ENCODE measurements around the gene ESR2.
A peak's percentile ranks its signal among the peaks of the same experiment; 100 is the strongest.
"Not testable (repeated sequence)": the region's sequence is repeated elsewhere in the genome, so short reads cannot be mapped to it uniquely, and the experiment has no call there.

The ESR2 gene

DNA sequence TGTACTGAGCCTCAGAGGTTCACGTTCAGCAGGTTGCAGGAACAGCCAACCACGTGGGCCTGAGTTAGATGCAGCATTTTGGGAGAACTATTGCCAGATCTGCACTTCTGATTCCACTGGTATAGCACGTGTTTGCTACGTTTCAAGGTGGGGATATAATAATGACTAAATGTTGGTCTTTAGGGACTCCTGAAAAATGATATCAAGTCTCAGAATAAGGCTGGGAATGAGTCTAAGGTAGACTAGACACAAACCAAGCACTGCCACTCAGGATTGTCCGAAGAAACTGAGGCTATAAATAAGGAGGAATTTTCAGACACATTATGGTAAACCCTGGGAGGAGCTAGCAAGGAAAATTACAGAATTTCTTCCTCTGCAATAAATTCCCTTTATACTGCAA, 98.1 kb downstream of the ESR2 start:
- no peak for FAIRE-seq

DNA sequence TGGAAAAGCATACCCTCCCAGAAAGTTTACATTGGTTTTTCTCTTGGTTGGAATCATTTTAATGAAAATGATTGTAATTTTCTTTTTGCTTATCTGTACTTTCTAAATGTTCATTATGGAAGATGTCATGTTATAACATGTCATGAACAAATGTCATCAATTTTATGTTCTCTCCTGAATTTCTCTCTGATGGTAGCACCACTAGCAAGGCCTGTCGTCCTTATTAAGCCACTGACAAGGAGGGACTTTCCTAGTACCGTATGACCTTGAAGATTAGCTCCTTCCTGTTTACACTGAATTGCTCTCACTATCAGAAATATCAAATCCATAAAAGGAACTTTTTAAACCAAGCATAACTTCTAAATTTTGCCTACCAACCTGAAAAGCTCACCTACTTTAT, 99.0 kb downstream of the ESR2 start:
- FAIRE-seq = no peak

DNA sequence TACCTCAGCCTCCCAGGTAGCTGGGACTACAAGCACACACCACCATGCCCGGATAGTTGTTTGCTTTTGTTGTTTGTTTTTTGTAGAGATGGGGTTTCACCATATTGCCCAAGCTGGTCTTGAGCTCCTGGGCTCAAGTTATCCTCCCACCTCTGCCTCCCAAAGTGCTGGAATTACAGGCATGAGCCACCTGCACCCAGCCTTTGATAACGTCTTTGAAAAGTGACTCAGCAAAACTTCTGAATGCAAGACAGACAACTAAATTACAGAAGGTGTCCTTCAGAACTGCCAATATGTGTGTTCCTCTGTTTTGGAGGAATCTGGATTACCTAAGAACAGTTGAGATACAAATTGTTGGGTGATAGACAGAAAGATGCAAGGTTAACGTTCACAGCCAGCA, 99.8 kb downstream of the ESR2 start:
- no peak for FAIRE-seq

DNA sequence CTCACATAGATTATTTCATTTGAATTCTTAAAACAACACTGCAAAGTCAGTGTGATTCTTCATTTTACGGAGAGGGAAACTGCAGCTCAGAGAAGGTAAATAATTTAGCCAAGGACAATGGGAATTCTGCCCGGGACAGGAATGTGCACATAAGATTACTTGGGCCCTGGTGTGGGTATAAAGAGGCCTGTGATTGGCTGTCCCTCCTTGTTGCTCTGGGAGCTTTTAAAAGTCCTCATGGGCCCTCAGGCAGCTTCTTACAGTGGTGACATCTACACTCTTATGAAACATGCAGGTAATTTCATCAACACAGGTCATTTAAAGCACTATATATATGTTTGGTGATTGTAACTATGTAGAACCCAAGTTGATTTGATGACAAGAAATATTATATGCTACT, 100.3 kb downstream of the ESR2 start:
- no peak for FAIRE-seq

DNA sequence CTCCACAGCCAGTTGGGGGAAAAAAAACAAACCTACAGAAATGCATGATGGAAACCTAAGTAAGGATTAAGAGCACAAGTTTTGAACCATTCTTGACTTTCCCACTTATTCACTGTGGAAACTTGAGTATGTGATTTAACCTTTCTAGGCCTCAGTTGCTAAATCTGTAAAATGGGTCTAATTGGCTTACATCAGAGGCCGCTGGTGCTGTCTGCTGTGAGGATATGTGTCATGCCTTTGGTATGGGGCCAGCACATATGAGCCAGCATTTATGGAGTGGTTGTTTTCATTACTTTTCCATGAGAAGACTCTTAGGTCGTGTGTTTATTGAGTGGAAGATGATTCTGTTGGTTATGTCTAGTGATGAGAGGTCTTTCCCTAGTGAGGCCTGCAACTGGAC, 102.4 kb downstream of the ESR2 start:
- no peak for FAIRE-seq

DNA sequence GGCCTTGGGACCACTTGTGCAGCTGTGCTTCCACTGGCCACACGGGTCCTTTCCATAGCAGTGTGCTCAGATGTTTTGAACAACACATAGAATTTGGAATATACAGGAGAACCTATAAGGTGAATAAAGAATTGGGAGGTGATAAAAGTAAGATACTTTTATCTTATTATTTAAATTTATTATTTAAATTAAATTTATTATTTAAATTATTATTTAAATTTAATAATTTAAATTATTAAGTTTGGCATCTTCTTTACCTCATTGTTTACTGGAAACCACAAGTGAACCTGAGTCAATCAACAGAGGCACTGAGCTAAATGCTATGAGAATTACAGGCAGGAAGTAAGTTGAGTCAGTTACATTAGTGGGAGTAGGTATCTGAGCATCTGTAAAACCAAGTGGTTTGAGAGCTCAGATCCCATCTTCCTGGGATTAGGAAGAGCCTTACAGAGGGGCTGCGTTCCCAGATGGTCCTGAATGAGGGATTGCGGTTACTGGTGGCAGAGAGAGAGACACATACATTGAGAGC, 103.1 kb downstream of the ESR2 start:
- no peak for FAIRE-seq

DNA sequence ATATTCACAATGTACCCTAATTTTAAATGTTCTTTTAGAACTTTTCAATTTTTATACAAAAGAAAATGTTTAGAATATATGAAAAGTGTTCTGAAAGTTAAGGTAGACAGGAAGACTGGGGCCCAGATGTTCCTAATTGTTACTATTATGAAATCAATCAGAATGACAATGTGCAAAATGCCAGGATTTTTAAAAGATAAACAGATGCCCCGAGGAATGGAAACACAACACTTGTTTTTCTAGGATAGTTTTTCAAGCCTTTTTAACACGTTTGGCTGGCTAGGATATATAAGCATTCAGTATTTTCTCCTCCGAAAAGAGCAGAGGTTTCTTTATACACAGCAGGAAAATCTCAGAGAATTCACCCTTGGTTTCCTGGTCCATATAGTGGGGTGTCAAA, 106.8 kb downstream of the ESR2 start:
- FAIRE-seq = no peak

DNA sequence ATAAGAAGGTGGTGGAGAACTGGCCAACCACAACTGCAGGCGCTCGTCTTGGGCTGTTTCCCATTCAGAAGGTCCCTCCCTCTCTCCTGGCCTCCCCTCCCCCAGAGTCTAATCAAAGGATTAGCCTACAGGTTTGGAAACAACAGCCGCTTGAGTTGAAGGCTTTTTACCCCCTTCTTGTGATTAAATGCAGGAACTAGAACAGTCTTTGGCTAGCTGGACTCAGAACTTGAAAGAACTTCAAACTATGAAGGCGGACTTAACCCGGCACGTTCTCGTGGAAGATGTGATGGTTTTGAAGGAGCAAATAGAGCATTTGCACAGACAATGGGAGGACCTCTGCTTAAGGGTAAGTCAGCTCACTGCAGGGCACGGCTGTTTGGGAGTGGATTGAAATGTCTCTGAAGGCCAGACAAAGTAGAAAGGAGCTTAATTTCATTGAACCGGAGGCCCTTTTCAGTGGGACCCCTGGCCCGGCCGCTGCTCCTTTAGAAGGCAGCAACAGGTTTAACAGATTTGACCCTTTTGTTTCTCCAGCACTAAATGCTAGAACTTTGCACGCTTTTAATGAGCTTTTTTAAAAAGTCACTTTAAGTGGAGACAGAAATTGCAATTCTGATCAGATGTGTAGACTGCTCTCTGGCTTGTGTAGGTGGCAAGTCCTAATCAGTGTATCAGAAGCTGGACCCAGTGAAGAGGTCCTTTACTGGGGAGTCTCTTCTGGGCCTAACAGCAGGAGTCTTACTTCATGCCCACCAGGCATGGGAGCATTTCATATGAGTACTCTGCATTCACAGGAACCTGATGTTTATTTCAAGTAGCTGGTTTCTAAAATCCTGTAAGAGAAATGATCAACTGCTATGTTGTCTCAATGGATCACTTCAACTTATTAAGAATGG, 107.7 kb downstream of the ESR2 start:
- no peak for FAIRE-seq

DNA sequence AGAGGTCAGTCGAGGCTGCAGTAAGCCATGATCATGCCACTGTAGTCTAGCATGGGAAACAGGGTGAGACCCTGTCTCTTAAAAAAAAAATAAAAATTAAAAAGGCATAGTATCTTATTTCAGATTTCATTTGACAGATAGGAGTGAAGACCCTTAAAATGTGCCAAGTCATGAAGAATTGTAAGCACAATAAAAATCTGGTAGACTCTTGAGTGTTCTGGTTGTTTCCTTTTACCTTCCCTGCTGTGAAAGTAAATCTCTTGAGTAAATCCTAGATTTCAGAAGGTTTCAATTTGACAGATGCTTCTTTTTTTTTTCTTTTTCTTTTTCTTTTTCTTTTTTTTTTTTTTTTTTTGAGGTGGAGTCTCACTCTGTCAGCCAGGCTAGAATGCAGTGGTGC, 109.0 kb downstream of the ESR2 start:
- no peak for FAIRE-seq

DNA sequence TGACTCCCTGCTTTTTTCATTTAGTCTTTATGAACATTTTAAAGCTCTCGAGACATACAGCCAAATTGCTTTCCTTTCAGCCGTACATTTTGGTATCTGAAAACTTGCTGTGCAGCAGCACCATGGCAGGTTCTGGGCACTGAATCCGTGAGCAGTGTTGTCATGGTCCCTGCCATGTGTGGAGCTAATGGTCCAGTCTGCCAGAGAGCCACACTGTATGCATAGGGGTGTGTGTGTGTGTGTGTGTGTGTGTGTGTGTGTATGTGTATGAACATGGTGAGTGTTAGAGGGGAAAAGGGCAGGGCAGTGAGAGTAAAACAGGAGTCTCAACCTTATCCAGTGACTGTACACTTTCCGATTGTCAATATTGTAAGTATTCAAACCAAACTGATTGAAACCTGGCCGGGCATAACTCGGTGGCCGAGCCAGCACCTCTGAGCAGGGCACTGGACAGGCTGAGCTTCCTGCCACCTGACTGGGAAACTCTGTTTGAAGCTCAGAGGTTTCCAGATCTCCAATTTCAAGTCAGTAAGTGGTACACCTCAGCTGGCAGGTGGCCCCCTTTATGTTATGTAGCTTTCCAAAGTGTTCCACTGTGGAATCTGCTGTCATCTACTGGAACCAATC, 110.0 kb downstream of the ESR2 start:
- FAIRE-seq = no peak

DNA sequence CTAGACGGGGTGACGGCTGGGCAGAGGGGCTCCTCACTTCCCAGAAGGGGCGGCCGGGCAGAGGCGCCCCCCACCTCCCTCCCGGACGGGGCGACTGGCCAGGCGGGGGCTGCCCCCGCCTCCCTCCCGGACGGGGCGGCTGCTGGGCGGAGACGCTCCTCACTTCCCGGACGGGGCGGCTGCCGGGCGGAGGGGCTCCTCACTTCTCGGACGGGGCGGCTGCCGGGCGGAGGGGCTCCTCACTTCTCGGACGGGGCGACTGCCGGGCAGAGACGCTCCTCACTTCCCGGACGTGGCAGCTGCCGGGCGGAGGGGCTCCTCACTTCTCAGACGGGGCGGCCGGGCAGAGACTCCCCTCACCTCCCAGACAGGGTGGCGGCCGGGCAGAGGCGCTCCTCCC, 111.3 kb downstream of the ESR2 start:
- not testable (repeated sequence) for FAIRE-seq

DNA sequence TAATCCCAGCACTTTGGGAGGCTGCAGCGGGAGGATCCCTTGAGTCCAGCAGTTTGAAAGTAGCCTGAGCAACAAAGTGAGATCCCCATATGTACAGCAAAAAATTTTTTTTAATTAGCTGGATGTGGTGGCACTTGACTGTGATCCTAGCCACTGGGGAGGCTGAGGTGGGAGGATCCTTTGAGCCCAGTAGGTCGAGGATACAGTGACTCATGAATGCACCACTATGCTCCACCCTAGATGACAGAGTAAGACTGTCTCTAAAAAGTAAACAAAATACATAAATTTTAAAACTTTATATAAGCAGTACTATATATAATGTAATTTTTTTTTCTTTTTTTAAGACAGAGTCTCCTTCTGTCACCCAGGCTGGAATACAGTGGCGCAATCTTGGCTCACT, 115.4 kb downstream of the ESR2 start:
- no peak for FAIRE-seq

DNA sequence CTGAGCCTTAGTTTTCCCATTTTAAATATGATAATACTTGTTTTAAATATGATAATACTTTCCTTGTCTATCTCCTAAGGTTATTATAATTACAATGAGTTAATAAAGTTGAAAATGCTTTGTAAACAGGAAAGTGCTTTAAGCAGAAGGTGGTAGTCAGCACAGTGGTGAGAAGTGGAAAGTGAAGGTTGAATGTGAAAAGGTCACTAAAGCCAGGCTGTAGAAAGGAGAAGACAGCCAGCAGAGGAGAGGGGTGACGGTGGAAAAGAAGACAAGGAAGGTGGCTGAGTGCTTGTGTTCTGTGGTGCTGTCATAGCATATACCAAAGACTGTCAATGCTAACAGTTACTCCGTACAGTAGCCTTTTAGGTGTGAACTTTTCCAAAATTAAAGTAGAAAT, 117.8 kb downstream of the ESR2 start:
- FAIRE-seq = no peak

DNA sequence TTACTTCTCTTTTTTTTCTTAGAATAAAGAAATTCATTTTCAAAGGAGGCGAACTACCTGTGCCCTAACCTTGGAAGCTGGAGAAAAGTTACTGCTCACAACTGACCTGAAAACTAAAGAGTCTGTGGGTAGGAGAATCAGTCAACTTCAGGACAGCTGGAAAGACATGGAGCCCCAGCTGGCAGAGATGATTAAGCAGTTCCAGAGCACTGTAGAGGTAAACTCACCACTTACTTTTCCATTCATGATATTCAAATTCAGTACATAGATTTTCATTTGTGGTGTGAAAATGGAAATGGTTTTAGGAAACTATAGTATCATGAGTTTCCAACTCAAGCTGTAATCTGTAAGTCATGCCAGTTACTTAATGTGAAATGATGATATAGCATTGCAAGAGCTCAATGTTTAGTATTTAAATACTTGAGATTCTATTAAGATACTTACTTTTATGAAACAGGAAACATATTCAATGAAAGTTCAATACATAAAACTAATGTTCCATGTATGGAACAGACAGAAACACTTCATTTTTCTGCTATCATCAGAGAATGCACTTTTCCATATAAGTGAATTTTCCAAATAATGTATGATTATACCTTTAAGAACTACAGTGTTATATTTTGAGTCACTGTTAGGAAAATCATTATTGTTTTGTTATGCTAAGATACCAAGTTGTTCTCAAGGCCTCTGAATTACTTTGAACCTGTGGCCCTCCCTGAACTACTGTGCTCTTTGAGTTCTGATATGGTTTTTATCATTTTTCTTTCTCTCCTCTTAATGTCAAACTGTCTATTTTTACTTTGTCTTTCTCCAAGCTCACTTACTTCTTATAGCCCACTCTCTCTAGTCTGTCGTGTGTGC, 119.0 kb downstream of the ESR2 start:
- no peak for FAIRE-seq

DNA sequence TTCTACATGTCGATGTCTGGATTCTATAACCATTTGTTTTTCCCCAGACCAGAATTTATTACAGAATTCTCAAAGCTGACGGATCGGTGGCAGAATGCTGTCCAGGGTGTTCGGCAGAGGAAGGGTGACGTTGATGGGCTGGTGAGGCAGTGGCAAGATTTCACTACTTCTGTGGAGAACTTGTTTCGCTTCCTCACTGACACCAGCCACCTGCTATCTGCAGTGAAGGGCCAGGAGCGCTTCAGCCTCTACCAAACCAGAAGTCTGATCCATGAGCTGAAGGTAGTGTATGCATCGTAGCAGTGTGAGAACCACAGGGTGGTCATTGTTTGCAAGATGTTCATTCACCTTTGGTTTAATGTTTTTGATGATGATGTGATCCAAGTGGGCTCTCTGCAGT, 124.0 kb downstream of the ESR2 start:
- no peak for FAIRE-seq

DNA sequence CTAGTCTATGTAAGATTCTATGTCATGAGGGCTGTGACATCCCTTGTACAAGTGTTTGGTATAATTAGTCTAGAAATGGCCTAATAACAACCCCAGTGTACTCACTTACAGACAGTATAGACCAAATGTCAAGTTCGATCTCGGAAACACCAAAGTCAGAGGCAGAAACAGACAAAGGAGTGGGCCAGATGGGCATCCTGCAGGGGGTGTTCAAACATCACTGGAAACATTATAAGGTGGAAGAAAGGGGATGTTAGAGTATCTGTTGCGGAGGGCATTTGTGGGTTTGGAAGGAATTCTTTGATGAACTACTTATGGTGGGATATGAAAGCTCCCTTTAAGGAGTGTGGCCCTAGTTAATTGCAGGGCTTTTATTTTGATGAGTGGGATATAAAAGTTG, 134.6 kb downstream of the ESR2 start:
- FAIRE-seq = no peak

DNA sequence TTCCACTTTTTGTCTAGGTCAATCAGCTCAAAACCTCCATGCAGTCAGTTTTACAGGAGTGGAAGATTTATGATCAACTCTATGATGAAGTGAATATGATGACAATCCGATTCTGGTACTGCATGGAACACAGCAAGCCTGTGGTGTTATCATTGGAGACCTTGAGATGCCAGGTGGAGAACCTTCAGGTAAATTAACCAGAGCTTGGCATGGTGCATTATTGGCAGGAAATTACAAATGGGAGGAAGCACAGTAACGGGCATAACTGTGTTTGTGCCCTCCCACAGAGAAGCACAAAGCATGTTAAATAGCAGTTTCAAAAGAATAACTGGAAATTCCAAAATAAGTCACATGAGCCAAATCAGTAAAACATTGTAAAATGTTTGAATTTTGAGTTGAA, 135.6 kb downstream of the ESR2 start:
- FAIRE-seq = no peak

DNA sequence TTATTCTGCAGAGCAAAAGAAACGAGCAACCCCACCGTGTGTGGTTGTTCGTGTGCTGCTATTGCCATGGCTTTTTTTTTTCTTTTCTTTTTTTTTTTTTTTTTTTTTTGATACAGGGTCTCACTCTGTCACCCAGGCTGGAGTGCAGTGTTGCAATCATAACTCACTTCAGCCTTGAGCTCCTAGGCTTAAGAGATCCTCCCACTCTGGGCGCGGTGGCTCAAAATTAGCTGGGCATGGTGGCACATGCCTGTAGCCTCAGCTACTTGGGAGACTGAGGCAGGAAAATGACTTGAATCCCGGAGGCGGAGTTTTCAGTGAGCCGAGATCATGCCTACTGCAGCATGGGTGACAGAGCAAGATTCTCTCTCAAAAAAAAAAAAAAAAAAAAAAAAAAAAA, 144.2 kb downstream of the ESR2 start:
- no peak for FAIRE-seq

DNA sequence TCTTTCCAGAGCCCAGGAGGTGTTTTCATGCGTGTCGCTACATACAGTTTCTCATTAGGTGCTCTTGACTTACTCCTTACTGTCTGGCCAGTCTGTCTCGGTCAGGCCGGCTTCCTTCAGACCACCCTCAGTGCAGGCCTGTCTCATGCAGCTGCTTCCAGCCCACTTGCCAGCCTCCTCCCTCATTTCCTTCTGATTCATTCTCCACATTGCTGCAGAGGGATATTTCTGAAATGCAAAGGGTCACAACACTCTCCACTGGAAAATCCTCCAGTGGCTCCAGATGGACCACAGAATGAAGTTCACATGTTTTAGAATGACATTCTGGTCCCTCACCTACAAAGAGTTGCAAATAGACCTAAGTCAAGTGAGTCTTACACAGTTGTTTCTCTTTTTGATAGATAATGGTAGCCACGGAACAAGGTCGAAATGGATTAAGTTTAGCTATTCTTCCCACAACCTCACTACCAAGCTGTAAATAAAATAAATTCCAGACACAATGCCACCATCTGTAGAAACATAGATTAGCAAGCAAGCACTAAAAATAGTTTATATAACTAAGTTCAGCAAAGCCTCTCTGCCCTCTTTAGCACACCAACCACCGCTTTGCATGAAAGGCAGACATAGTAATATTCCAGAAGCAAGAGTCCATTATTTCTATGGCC, 146.9 kb downstream of the ESR2 start:
- no peak for FAIRE-seq

DNA sequence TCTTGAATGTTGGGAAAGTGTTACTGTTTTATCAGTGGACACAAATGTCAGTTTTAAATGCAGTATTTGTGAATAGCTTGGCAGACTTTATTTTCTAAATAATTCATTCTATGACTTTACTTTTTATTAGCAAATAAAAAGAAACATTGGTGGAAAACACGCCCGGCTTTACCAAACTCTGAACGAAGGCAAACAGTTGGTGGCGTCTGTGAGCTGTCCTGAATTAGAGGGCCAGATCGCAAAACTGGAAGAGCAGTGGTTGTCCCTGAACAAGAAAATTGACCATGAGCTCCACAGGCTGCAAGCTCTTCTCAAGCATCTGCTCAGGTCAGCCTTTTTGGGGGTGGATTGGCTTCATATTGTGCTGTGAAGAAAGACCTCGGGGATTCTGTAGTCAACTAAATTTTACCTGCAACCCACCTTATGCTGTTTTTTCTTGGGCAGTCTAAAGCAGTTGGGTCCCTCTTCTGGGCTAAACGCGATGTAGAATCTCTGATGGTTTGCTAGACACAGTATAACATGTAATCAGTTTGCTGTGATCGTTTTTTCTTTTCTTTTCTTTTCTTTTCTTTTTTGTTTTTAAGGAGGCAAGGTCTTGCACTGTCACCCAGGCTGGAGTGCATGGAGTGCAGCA, 156.4 kb downstream of the ESR2 start:
- FAIRE-seq = peak; percentile 32

DNA sequence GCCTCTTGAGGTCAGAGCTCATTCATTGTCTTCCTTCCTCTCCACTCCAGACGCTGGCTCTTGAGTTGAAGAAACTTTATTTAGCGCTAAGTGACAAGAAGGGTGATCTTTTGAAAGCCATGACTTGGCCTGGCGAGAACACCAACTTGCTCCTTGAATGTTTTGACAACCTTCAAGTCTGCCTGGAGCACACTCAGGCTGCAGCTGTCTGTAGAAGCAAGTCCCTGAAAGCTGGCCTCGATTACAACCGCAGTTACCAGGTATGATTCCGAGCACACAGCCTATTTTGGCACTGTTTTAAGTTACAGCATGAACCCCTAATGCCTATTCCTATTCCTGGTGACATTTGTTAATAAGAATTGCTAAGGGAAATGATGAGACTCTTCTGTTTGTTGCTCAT, 167.6 kb downstream of the ESR2 start:
- no peak for FAIRE-seq

DNA sequence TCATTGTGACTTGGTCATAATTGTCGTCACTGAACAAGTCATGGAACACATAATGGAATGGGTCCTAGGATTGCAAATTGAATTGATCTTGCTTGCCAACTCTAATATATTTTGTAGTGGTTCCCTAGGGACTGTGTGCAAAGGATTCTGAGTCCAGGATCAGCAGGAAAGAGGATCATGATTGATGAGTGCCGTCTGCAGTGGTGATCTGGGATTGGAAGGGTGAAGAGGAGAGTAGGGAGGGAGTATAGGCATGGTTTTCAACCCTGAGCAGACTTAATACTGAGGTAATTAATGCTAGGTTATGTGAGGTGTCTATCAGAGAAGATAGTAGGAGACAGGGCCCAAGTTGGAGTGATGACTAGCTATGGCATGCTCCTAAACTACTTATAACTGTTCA, 168.9 kb downstream of the ESR2 start:
- FAIRE-seq = no peak
